Breast epithelium (tissue), 3 donors: Measurements from ENCODE around the gene ASB18.

Experiments used
- POLR2AphosphoS5 ChIP-seq, 3 donors: sonication (generic); formaldehyde crosslinking; IDR thresholded peaks; one replicate each; pipeline ENCODE4 v1.6.1; 2017; ENCODE audit warnings: antibody characterized with exemption in 3 of 3
- TF ChIP-seq, protein P1 (sequence below), 3 donors: fragments of 450-650 bp; IDR thresholded peaks; one replicate each; pipeline ENCODE4 v1.5.1; 2016 to 2017; ENCODE audit warnings: antibody characterized with exemption in 3 of 3, mild to moderate bottlenecking in 3 of 3, moderate library complexity in 3 of 3

DNA sequence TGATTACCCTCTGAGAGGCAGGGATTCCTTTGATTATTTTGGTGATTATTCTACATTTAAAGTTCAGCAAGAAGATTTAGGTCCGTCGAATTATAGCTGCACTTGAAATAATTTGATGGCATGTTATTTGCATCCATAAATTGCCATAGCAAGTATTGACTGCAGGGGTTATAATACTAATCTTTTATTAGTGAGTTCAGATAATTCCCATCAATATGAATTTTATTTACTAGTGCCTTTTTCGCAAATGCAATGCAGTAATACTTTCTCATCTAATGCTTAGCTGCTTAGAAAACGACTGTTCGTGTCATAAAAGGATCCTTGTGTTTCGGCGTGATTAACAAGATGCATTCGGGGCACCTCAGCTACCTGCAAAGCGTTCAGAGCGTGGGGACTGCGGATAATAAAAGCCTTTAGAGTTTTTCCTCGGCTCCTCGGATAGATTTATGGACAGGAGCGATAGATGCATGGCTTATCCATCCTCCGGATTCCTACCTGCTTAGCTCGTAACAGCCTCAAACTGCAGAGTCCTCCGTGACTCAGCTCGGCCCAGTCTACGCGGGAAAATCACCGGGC is 93.5 kb downstream of the ASB18 start:
- TF ChIP-seq, protein P1, sequence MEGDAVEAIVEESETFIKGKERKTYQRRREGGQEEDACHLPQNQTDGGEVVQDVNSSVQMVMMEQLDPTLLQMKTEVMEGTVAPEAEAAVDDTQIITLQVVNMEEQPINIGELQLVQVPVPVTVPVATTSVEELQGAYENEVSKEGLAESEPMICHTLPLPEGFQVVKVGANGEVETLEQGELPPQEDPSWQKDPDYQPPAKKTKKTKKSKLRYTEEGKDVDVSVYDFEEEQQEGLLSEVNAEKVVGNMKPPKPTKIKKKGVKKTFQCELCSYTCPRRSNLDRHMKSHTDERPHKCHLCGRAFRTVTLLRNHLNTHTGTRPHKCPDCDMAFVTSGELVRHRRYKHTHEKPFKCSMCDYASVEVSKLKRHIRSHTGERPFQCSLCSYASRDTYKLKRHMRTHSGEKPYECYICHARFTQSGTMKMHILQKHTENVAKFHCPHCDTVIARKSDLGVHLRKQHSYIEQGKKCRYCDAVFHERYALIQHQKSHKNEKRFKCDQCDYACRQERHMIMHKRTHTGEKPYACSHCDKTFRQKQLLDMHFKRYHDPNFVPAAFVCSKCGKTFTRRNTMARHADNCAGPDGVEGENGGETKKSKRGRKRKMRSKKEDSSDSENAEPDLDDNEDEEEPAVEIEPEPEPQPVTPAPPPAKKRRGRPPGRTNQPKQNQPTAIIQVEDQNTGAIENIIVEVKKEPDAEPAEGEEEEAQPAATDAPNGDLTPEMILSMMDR (IDR thresholded peaks at IDR 0.05): no peak
- TF ChIP-seq POLR2AphosphoS5 (IDR thresholded peaks at IDR 0.05): no peak
